Measurements from ENCODE around the gene LRRC4C. TPM values are rescaled to one million over a fixed set of nuclear protein-coding genes. Genes with fewer than 3 reads are reported as not detected.
"Not testable (repeated sequence)": the region's sequence is repeated elsewhere in the genome, so short reads cannot be mapped to it uniquely, and the experiment has no call there.

LRRC4C gene
- total RNA-seq, 3 donors from 2014 or later: 0.29 to 4.1 TPM; not detected in 1

DNA sequence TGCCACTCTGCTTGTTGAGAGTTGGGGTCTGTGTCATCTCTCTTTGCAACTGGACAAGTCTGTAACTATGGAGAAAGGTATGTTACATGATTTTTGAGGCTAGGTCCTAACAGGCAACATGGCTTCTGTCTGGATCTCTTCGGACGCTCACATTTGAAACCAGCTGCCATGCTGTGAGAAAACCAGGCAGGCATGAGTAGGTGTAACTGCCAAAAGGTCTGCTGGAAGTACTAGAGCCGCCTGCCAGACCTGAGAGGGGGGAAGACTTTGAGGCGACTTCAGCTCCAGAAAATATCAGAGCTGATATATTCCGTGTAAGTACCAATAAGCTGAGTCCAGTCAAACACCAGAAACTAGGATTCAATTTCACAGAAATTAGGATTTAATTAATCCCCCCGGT lies 579.5 kb downstream of the LRRC4C start:
- H3K4me1 ChIP-seq (ENCODE audit: low read depth): no peaks in the 10 kb centered on the region
- H3K36me3 ChIP-seq (ENCODE audit: low read depth): no peaks in the 10 kb centered on the region
- peaks cover 14% of the 10 kb centered on the region for H3K9me3 ChIP-seq
- no peak overlapping the region for H3K4me3 ChIP-seq
- TF ChIP-seq CTCF (IDR thresholded peaks at IDR 0.05): no peak
- intact Hi-C loops (cut with DNase I, micrococcal nuclease): no loop called here
- ATAC-seq (no peak), DNase-seq (no peak)

DNA sequence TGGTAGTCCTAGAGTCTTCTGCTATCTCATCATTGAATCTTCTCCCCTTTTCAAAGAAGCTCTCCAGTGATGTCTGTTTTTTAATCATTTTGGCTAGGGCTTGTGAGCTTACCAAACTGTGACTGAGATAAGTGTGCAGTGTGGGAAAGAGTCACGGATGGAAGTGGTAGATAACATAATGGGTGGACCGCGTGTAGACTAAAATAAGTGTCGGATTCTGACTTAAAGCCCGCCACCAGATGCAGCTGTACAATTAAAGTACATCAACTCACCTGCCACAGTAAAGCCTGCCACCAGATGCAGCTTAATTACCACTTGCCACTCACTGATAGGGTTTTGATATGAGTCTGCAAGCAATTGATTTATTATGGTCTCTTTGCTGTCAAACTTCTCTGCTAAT lies 581.5 kb downstream of the LRRC4C start:
- intact Hi-C loops (cut with DNase I, micrococcal nuclease): no loop called here
- no peak for DNase-seq
- ATAC-seq: no peak
- Histone ChIP-seq H3K4me3 (no peak overlapping the region), H3K36me3 (ENCODE audit: low read depth) (no peaks in the 10 kb centered on the region), H3K9me3 (peaks cover 17% of the 10 kb centered on the region), H3K4me1 (ENCODE audit: low read depth) (no peaks in the 10 kb centered on the region)
- TF ChIP-seq CTCF (IDR thresholded peaks at IDR 0.05): no peak

DNA sequence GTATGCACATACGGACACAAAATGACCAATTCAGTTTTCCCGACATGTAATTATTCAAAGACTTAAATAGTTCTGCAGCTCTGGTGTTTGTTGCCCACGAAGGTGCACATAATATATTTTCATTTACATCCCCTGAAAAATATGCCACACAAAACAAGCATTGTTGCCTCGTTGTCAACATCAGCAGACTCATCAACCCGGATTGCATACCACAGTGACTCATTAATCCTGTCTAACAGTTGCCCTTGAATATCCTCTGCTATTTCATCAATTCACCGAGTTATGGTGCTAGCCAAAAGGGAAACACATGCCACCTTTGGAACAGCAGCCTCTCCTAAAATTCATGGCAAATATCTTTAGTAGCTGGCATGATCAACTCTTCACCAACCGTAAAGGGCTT lies 582.2 kb downstream of the LRRC4C start:
- H3K9me3 ChIP-seq: peaks cover 17% of the 10 kb centered on the region
- TF ChIP-seq CTCF (IDR thresholded peaks at IDR 0.05): no peak
- intact Hi-C loops (cut with DNase I, micrococcal nuclease): no loop called here
- no peak overlapping the region for H3K4me3 ChIP-seq
- no peak for DNase-seq
- no peaks in the 10 kb centered on the region for H3K4me1 ChIP-seq (ENCODE audit: low read depth)
- H3K36me3 ChIP-seq (ENCODE audit: low read depth): no peaks in the 10 kb centered on the region
- no peak for ATAC-seq

DNA sequence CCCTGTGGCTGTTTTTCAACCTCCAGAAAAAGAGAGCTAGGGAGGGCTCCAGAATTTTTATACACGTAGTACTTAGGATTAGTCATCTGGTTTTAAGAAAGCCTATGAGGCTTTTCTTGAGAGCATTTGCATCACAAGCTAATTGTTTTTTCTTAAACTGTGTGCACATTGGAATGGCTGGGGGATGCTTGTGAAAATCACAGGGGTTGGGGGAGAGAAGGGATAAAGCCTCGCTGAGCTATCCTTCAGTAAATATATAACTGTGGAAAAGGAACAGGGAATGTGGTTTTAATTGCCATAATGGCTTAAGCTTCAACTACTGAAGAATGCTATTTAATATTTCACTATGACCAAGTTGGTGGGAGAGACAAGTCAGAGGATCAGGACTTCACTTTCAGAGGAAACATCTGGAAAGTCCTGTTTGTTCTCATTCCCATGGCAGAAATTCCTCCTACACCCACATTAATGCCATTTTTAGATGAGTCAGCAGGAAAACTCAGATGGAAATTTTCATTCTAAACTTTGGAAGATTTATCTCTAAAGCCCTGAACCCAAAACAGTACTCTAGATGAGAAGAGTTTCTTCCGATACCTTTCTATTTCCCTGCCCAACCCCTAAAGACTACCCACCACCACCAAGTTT lies 591.3 kb downstream of the LRRC4C start:
- ATAC-seq (no peak), DNase-seq (no peak)
- TF ChIP-seq CTCF (IDR thresholded peaks at IDR 0.05): no peak
- intact Hi-C loops (cut with DNase I, micrococcal nuclease): no loop called here
- no peaks in the 10 kb centered on the region for H3K4me1 ChIP-seq (ENCODE audit: low read depth)
- H3K36me3 ChIP-seq (ENCODE audit: low read depth): no peaks in the 10 kb centered on the region
- H3K9me3 ChIP-seq: peaks cover 11% of the 10 kb centered on the region
- H3K4me3 ChIP-seq: no peak overlapping the region

DNA sequence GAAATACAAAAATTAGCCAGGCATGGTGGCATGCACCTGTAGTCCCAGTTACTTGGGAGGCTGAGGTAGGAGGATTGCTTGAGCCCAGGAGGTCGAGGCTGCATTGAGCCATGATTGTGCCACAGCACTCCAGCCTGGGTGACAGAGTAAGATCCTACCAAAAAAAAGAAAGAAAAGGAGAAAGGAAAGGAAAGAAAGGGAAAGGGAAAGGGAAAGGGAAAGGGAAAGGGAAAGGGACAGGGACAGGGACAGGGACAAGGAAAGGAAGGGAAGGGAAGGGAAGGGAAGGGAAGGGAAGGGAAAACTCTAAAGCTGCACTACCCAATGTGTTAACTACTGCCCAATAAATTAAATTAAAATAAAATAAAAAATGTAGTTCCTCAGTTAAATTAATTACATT lies 601.7 kb downstream of the LRRC4C start:
- H3K9me3 ChIP-seq; H3K36me3 ChIP-seq (ENCODE audit: low read depth); DNase-seq; H3K4me3 ChIP-seq; ATAC-seq; H3K4me1 ChIP-seq (ENCODE audit: low read depth); intact Hi-C loops (cut with DNase I, micrococcal nuclease): not testable (repeated sequence)

DNA sequence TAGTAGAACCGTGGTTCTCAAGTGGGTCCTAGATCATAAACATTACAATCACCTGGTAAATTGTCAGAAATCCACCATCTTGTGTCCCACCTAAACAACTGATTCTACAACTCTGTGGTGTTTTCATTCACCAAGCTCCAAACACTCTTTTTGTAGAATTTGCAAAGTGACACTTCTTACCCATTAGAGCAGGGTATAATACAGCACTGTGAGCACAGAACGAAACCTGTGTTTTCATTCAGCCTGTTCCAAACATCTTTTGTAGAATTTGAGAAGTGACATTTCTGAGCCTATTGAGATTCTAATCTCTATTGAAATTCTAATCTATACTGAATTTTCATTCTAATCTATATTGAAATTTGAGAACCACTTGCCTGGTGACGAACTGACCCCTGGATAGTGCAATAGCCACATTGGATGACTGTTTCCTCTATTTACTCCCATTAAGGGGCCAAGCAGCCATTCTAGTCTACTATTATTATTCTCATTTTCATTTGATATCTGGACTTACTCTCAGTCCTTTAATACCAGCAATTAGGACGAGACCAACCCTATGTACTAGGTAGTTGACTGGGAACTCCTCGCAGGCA lies 616.6 kb downstream of the LRRC4C start:
- ATAC-seq: no peak
- H3K4me1 ChIP-seq (ENCODE audit: low read depth): no peaks in the 10 kb centered on the region

More for the DNA sequence above, 616.6 kb downstream of the LRRC4C start:
- Histone ChIP-seq H3K36me3 (ENCODE audit: low read depth) (no peaks in the 10 kb centered on the region), H3K9me3 (peaks cover 19% of the 10 kb centered on the region), H3K4me3 (no peak overlapping the region)
- TF ChIP-seq CTCF (IDR thresholded peaks at IDR 0.05): no peak
- DNase-seq: no peak
- intact Hi-C loops (cut with DNase I, micrococcal nuclease): no loop called here

All from mucosa of descending colon (tissue), 3 donors.